Mesodermal cell (in vitro differentiated cells): ENCODE data around the gene CCN2.

ENCODE experiments used
- H3K27ac ChIP-seq: 2 replicates; pipeline ENCODE4 v1.7.0; 2013; ENCODE audit warnings: mild to moderate bottlenecking, low read depth, low read length, moderate library complexity; ENCODE audit not compliant: severe bottlenecking
- H3K36me3 ChIP-seq: 2 replicates; pipeline ENCODE4 v1.7.1; 2013; ENCODE audit warnings: mild to moderate bottlenecking, low read length, moderate library complexity; ENCODE audit not compliant: control insufficient read depth, insufficient read depth
- H3K4me1 ChIP-seq: one replicate; pipeline ENCODE4 v1.7.1; 2013; ENCODE audit warnings: mild to moderate bottlenecking, low read length; ENCODE audit not compliant: insufficient read depth, control insufficient read depth, poor library complexity, severe bottlenecking
- H3K4me3 ChIP-seq: 2 replicates; pipeline ENCODE4 v1.7.0; 2013; ENCODE audit warnings: low read length, control low read depth, mild to moderate bottlenecking; ENCODE audit not compliant: insufficient read depth, poor library complexity, severe bottlenecking; ENCODE audit errors: extremely low read depth
- H3K9me3 ChIP-seq: 2 replicates; pipeline ENCODE4 v1.7.1; 2013; ENCODE audit warnings: mild to moderate bottlenecking, low read length, moderate library complexity; ENCODE audit not compliant: control insufficient read depth
- WGBS, 2 experiments: methylation state at CpG; one replicate each; pipeline ENCODE4 v1.1.5; 2013; ENCODE audit warnings: missing lambda C conversion rate in 2 of 2; ENCODE audit not compliant: insufficient coverage in 2 of 2; 5-methylcytosine and 5-hydroxymethylcytosine counted together

The CCN2 gene

GRCh38 chr6:131936156-131936555 lies 15.0 kb downstream of the CCN2 start:
- Histone ChIP-seq H3K9me3 (no peaks in the 10 kb centered on the region), H3K4me3 (no peak overlapping the region), H3K36me3 (no peaks in the 10 kb centered on the region), H3K4me1 (peaks cover 6% of the 10 kb centered on the region), H3K27ac (no peak overlapping the region)
- WGBS, 2 experiments = 96 to 100% methylated on average over 1 to 2 of the region's 4 CpGs

- 86 to 100% methylated on average over 1 of the region's 2 CpGs for WGBS, 2 experiments
- Histone ChIP-seq H3K4me3 (no peak overlapping the region), H3K4me1 (no peaks in the 10 kb centered on the region), H3K36me3 (no peaks in the 10 kb centered on the region), H3K9me3 (no peaks in the 10 kb centered on the region), H3K27ac (no peak overlapping the region)
Measured at GRCh38 chr6:131931063-131931750, 20.0 kb downstream of the CCN2 start.

GRCh38 chr6:131929976-131930375 lies 21.2 kb downstream of the CCN2 start:
- H3K4me1 ChIP-seq = no peaks in the 10 kb centered on the region
- H3K36me3 ChIP-seq = no peaks in the 10 kb centered on the region
- no CpG with 5 or more reads among the region's 1 CpG for WGBS, 2 experiments
- no peak overlapping the region for H3K27ac ChIP-seq
- H3K9me3 ChIP-seq = no peaks in the 10 kb centered on the region
- H3K4me3 ChIP-seq = no peak overlapping the region

- WGBS, 2 experiments = 88% methylated on average over 1 of the region's 2 CpGs; no CpG with 5 or more reads in 1 of the 2 experiments
- no peaks in the 10 kb centered on the region for H3K36me3 ChIP-seq
- no peak overlapping the region for H3K27ac ChIP-seq
- no peaks in the 10 kb centered on the region for H3K4me1 ChIP-seq
- H3K4me3 ChIP-seq = no peak overlapping the region
- H3K9me3 ChIP-seq = no peaks in the 10 kb centered on the region
Measured at GRCh38 chr6:131929264-131929663, 21.9 kb downstream of the CCN2 start.

GRCh38 chr6:131924881-131925474 lies 26.2 kb downstream of the CCN2 start:
- H3K27ac ChIP-seq = no peak overlapping the region
- H3K36me3 ChIP-seq = no peaks in the 10 kb centered on the region
- H3K4me3 ChIP-seq = no peak overlapping the region
- H3K4me1 ChIP-seq = no peaks in the 10 kb centered on the region
- WGBS, 2 experiments = 55% methylated on average over 2 of the region's 4 CpGs; no CpG with 5 or more reads in 1 of the 2 experiments
- peaks cover 9% of the 10 kb centered on the region for H3K9me3 ChIP-seq

- WGBS, 2 experiments = 0% methylated on average over 1 of the region's 2 CpGs
Measured at GRCh38 chr6:131923356-131923755, 27.8 kb downstream of the CCN2 start.

GRCh38 chr6:131920656-131921055 lies 30.5 kb downstream of the CCN2 start:
- Histone ChIP-seq H3K27ac (no peak overlapping the region), H3K9me3 (peaks cover 9% of the 10 kb centered on the region), H3K4me1 (no peaks in the 10 kb centered on the region), H3K36me3 (no peaks in the 10 kb centered on the region), H3K4me3 (no peak overlapping the region)
- WGBS, 2 experiments = no CpG with 5 or more reads among the region's 3 CpGs

More at GRCh38 chr6:131923356-131923755, 27.8 kb downstream of the CCN2 start:
- H3K4me1 ChIP-seq = no peaks in the 10 kb centered on the region
- no peak overlapping the region for H3K27ac ChIP-seq
- peaks cover 9% of the 10 kb centered on the region for H3K9me3 ChIP-seq
- no peak overlapping the region for H3K4me3 ChIP-seq
- H3K36me3 ChIP-seq = no peaks in the 10 kb centered on the region

- H3K36me3 ChIP-seq = no peaks in the 10 kb centered on the region
- WGBS, 2 experiments = 90 to 97% methylated on average over 5 to 7 of the region's 9 CpGs
Measured at GRCh38 chr6:131918650-131919355, 32.4 kb downstream of the CCN2 start.

GRCh38 chr6:131917763-131918649 lies 33.2 kb downstream of the CCN2 start:
- Histone ChIP-seq H3K36me3 (no peaks in the 10 kb centered on the region), H3K4me1 (no peaks in the 10 kb centered on the region), H3K4me3 (no peak overlapping the region), H3K9me3 (peaks cover 4% of the 10 kb centered on the region), H3K27ac (no peak overlapping the region)
- 86 to 88% methylated on average over 5 of the region's 6 CpGs for WGBS, 2 experiments

More at GRCh38 chr6:131918650-131919355, 32.4 kb downstream of the CCN2 start:
- Histone ChIP-seq H3K4me1 (no peaks in the 10 kb centered on the region), H3K9me3 (peaks cover 6% of the 10 kb centered on the region), H3K4me3 (no peak overlapping the region), H3K27ac (no peak overlapping the region)

GRCh38 chr6:131917318-131917717 lies 33.9 kb downstream of the CCN2 start:
- no peaks in the 10 kb centered on the region for H3K9me3 ChIP-seq
- no peak overlapping the region for H3K4me3 ChIP-seq
- H3K36me3 ChIP-seq = no peaks in the 10 kb centered on the region
- WGBS, 2 experiments = 73 to 83% methylated on average over 1 to 2 of the region's 2 CpGs
- no peak overlapping the region for H3K27ac ChIP-seq
- no peaks in the 10 kb centered on the region for H3K4me1 ChIP-seq
